Stimulated activated CD8-positive, alpha-beta memory T cell treated with anti-CD3 and anti-CD28 coated beads, Interleukin-12 subunit alpha, Interleukin-12 subunit beta, amount 100 ng/mL, for 1 hour (primary cell): ENCODE results near the gene ARMC7.
"Not testable (repeated sequence)": the region's sequence is repeated elsewhere in the genome, so short reads cannot be mapped to it uniquely, and the experiment has no call there.

Experiments
- DNase-seq: peaks from one replicate; pipeline ENCODE4 v3.0.0-alpha.2; 2020; ENCODE audit warnings: low read depth

ARMC7 gene

DNA sequence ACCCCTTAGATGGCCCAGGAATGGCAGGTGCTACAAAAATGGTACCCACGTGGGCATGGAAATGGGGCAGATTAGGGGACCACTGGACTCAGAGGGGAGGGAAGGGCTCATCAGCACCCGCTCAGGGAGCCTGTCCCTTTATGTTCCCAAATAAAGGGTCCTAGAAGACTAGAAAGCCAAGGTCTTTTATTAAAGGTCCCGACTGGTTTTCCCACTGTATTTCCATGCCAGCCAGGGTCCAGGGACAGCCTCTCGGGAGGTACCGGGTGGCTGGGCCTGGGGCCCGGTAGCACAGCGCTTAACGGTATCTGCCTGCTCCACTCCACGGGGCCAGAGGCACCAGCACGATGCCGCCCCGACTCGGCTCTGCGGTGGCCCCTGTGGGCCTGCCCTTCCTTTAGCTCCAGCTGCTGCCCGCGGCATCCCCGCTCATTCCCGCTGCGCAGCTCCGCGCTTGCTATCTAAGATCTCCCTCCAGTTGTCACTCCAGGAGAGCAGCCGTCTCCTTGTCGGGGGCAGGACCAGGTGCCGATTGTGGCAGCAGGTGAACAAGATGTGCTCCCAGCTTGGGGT, 20.4 kb downstream of the ARMC7 start:
- DNase-seq = no peak

DNA sequence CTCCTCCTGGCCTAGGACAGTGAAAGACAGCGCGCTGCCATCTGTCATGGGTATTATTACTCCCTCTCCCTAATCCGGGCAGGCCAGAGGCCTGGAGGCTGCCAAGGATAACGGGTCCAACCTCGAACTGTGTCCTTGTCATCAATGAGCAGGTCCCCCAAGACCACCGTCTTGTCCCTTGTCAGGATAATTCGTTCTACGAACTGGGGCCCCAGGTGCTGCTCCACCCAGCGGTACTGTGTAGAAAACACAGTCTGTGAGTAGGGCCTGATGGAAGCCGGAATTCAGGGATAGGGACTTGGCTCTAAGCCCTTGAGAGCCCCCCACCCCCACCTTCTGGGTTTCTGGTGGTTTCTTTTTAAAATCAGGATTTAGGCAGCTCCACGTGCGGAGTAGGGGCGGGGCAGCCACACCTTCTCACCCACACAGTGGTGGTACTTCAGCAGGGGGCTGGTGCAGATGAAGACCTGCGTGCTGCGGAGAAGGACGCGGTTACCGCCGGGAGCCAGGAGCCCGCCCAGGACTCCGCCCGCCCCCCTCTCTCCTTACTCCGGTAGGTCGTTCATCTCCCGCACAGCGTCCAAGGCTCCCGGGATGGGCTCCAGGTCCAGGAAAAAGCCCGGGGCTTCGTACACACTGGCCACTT, 21.0 kb downstream of the ARMC7 start:
- no peak for DNase-seq

DNA sequence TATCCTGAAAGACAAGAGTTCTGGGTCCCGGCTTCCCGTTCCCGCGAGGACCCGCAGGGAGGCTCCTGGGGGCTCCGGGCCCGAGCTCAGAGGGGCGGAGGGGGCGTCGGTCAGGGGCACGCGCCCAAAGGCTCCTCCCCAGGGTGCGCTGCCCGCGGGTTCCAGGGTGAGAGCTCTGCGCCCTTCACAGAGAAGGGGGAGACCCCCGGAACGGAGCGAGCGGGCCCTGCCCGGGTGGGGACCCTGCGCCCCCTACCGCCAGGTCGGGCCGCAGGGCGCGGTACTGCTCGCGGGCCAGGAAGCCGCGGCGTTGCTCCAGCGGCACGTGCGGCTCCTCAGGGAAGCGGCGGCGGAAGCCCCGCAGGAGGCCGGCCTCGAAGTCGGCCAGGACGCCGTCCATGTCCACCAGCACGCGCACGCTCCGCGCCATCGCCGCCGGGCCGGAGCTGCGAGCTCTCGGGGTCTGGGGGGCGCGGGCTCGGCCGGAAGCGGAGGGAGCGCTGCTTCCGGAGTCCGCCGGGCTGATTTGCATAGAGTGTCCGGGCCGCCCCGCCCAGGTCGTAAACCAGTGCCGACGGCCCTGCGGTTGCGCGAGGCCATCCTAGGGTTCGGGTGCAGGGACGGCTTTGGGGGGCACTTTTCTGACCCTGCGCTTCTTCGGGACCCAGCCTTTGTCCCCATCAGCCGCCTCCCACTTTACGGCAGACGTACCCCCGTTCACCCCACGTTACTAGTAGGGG, 21.7 kb downstream of the ARMC7 start, which contains the start of gene NT5C:
Gene NT5C, minus strand, starts transcription at position 465 of the 740 bp plus-strand sequence. Its CDS starts 35 bp downstream, at position 430.
- DNase-seq = peak; percentile 45

- DNase-seq = not testable (repeated sequence)
These were observed 22.5 kb downstream of the ARMC7 start for GRCh38 chr17:75132018-75133000.

GRCh38 chr17:75133001-75133400, 23.2 kb downstream of the ARMC7 start:
- no peak for DNase-seq

DNA sequence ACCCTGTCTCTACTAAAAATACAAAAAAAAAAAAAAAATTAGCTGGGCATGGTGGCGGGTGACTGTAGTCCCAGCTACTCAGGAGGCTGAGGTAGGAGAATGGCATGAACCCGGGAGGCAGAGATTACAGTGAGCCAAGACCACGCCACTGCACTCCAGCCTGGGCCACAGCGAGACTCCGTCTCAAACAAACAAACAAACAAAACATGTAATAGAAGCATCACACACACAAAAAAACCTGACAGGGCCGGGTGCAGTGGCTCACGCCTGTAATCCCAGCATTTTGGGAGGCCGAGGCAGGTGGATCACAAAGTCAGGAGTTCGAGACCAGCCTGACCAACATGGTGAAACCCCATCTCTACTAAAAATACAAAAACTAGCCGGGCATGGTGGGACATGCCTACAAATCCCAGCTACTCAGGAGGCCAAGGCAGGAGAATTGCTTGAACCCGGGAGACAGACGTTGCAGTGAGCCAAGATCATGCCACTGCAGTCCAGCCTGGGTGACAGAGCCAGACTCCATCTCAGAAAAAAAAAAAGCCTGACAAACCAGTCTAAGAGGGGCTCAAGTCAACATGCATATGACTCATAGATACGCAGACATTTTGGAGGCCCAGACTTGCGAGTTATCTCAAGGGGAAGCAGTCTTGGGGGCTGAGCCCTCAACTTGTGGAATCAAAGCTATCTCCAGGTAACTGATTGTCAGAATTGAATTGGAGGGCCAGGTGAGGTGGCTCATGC, 24.0 kb downstream of the ARMC7 start:
- not testable (repeated sequence) for DNase-seq

DNA sequence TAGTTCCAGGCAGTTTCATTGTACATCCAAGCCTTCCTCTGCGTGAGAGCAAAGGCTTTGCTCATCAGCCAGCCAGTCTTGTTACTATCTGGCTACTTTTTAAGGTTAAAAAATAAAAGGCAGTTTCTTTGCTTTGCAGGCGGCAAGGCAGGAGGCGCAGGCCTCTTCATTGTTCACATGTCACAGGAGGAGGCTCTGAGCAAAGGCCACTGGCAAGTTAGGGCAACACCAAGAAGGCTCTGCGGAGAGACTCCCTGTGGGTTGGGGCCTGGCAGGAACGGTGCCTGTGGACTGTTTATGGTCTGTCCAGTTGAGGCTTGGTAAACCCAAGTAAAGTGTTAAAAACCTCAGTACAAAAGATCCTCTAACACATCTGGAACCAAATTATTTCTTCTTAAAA, 25.7 kb downstream of the ARMC7 start:
- DNase-seq = no peak

DNA sequence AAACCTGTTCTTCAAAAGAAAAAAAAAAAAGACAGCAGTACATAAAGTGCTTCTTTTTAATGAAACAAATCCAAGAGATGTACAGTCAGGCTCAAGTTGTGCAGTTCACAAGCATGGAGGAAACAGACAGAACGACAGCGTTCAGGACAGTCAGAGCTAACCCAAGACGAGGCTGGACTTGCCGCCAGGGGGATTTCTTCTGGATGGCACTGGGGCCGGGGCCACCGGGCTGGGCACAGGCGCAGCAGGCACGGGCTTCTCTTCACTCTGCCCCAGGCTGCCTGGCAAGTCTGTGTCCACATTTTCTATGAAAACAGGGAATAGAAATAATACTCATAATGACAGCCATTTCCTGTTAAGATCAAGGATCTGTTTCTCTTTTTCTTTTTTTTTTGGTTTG, 26.2 kb downstream of the ARMC7 start:
- DNase-seq = no peak

GRCh38 chr17:75137762-75138161, 28.0 kb downstream of the ARMC7 start:
- not testable (repeated sequence) for DNase-seq

- no peak for DNase-seq
These were observed 28.8 kb downstream of the ARMC7 start for GRCh38 chr17:75138519-75138918.

DNA sequence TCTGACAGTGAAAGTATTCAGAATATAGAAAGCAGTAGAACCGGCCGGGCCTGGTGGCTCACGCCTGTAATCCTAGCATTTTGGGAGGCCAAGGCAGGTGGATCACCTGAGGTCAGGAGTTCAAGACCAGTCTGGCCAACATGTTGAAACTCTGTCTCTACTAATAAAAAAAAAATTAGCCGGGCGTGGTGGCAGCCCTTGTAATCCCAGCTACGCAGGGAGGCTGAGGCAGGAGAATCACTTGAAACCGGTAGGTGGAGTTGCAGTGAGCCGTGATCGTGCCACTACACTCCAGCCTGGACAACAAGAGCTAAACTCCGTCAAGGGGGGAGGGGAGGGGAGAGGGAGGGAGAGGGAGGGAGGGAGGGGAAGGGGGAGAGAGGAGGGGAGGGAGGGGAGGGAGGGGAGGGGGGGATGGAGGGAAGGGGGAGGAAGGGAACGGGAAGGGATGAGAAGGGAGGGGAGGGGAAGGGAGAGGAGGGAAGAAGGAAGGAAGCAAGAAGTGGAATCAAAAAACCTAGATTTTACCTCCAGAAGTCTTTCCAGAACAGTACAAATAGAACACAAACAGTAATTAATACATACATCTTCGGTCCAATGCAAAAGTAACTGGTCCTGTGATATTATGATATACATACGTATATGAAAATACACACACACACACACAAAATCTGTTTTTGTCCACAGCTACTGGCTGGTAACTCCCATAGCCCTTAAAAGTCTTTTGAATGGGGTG, 32.6 kb downstream of the ARMC7 start:
- DNase-seq = no peak

DNA sequence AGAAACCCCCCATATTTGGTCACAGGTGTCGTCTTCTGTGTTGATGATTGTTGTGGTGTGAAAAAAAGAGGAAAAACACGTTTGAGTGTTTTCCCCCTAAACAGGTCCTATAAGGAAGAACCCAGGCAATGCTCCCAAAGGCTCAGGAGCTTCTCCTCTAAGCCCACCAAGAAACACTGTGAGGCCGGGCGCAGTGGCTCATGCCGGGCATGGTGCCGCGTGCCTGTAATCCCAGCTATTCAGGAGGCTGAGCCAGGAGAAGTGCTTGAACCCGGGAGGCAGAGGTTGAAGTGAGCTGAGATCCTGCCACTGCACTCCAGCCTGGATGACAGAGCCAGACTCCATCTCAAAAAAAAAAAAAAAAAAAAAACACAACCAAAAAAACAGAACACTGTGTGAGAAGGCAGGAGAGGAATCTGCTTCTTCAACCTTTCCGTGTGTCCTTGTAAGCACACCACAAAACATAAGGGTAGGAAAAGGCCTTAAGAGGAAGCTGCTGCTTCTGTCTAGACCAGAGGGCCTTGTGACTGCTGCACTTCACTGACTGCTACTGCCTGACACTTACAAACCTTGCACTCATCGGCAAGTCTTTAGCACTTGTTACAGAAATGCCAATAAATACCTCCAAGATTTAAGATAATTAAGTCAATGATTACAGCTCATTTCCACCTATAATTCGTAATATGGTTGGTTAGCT, 35.2 kb downstream of the ARMC7 start:
- DNase-seq = no peak

DNA sequence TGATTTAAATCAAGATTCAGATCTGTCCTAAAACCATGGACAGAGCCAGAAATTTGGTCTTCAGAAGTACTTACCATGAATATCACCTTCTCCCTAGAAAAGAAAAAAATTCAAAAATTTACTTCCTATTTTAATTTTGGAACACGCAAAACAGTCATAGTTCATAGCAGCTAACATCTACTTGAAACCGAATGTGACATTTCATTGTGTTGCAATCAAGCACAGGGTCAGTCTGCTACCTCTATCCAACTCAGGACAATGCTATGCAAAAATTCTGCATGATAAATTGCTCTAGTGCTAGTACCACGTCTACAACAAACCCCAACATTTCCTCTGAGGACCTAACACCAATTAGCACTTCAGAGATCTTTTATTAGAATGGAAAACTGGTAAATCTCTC, 36.8 kb downstream of the ARMC7 start:
- DNase-seq = no peak

DNA sequence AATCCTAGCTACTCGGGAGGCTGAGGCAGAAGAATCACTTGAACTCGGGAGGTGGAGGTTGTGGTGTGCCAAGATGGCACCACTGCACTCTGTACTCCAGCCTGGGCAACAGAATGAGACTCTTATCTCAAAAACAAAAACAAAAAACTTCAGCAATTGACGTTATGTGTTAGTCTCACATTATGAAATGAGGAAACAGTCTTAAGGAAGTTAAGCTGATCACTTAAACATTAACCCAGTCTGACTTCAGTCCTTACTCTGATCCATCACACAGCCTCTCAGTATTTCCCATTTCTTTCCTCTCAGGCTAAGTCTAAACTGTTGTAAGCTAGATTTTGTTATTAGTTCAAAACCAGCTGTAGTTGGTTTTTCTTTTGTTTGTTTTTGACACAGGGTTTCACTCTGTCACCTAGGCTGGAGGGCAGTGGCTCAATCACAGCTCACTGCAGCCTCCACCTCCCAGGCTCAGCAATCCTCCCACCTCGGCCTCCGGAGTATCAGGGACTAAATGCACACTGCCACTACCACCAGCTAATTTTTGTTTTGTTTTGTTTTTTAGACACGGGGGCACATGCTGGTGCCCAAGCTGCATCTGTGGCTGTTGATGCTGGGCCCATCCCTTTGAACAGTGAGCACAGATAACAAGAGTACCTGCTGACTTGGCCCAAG, 38.2 kb downstream of the ARMC7 start:
- DNase-seq = no peak

DNA sequence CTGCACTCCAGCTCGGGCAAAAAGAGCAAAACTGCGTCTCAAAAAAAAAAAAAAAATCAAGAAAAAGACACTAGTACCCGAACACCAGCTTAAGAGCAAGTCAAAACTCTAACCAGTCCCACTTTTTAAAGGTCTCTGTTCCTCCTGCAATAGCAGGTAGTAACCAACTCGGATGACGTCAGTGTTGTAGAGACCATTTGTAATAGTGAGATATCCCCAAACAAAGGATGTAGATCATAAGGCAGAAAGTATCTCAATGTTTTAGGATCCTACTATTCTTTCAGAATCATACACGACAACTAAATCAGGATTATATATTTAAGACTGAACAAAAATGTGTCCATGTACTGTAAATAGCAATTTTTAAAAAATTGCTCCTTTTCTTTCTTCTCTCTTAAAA, 42.2 kb downstream of the ARMC7 start:
- DNase-seq = no peak

- no peak for DNase-seq
These were observed 42.8 kb downstream of the ARMC7 start for GRCh38 chr17:75152523-75152921.

DNA sequence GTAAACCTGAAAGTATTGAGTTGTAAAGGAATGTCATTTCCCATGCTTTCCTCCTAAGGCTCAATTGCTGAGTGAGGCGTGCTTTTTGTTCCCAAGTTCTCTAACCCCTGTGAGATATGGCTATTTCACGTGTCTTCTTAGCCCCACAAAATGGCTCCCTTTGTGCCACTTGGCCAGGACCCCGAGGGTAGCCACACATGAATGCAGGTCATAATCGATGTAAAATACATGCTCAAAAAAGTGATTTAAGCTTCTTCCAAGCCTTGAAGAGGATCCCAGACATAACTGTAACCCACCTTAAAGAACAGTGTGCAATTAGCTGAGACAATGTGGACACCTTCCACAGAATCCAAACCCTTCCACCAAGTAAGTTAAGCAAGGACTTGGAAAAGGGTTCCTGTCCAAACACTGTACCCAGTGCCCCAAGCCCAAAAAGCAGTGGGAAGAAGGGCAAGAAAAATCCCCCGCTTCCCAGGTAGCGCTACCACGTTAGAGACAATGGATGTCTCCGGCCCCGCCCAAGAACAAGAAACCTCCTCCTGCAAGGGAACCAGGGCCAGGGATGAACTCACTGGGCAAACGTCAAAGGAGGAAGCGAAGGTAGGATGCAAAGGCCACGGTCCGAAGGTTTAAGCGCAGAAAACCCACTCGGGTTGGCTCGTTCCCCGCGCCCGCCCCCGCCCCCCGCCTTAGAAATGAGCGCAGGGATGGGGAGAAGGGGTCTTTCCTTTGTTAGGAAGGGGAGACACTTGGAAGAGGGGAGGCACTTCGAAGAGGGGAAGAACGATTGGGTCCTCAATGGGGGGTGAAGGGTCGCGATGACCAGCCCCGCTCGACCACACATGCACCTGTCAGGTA, 43.4 kb downstream of the ARMC7 start:
- no peak for DNase-seq

GRCh38 chr17:75153780-75154194, 44.0 kb downstream of the ARMC7 start:
- no peak for DNase-seq
